ENCODE results near the gene FOXC1. TPM values are rescaled to one million over a fixed set of nuclear protein-coding genes. Genes with fewer than 3 reads are reported as not detected.

Gene FOXC1
- total and polyA plus RNA-seq, 10 of the 15 experiments (the other 5 are each of a cell fraction or from before 2014, with no cell fraction given), result 0.13 to 1.5 (median 0.48) TPM; not detected in 2

GRCh38 chr6:1560281-1561058 is 49.2 kb upstream of the FOXC1 start:
- H3K9me3 ChIP-seq (replicated peaks; ENCODE audit: control insufficient read depth, insufficient read depth, low read length), result no peaks in the 10 kb centered on the region
- FAIRE-seq (no peak), ATAC-seq (no peak), DNase-seq (ENCODE audit: low read depth, low spot score) (no peak)
- TF ChIP-seq CREM (IDR thresholded peaks at IDR 0.05; ENCODE audit: low read depth) (no peak), WRNIP1 (IDR thresholded peaks at IDR 0.05; ENCODE audit: borderline replicate concordance, low read depth, low read length) (no peak), NFYA (IDR thresholded peaks at IDR 0.05; ENCODE audit: borderline replicate concordance, low read depth, low read length) (no peak), IRF5 (IDR thresholded peaks at IDR 0.05; ENCODE audit: borderline replicate concordance) (no peak), SMC3 (IDR thresholded peaks at IDR 0.05; ENCODE audit: borderline replicate concordance, low read length) (no peak), ATF2 (IDR thresholded peaks at IDR 0.05; ENCODE audit: low read length) (no peak), ETV6 (conservative IDR thresholded peaks at IDR 0.05 in 1 of 2, IDR thresholded peaks at IDR 0.05 in 1 of 2; ENCODE audit: borderline replicate concordance in 1 of 2, low read depth in 1 of 2) (no peak)
- intact Hi-C loops (cut with micrococcal nuclease; ENCODE audit: unreplicated experiment) (no loop called here), in situ Hi-C loops (cut with MboI) (no loop called here)
- no TSS peak for BruUV-seq (replicated peaks)
- no peaks in the 10 kb centered on the region for H3K4me1 ChIP-seq (ENCODE audit: control insufficient read depth, insufficient read depth, low read length)
- H3K27me3 ChIP-seq (replicated peaks in 1 of 2; ENCODE audit: control insufficient read depth in 2 of 2, insufficient read depth in 2 of 2, low read length in 1 of 2), result no peaks in the 10 kb centered on the region; a peak in 1 of 4 replicates
- no peaks in the 10 kb centered on the region for H3K79me2 ChIP-seq (ENCODE audit: control insufficient read depth, insufficient read depth, low read length)
- H3K4me3 ChIP-seq, result no peak overlapping the region
- ChIA-PET CTCF (no interaction called here), POLR2A (no interaction called here), RAD21 (ENCODE audit: unreplicated experiment) (no interaction called here), SMC1A (ENCODE audit: uncharacterized antibody, unreplicated experiment) (interaction anchor here (6.1 kb wide), 1 partner anchor 13 kb away, joined by 41 read pairs; no protein-coding TSS in a partner anchor)
- WGBS (ENCODE audit: insufficient coverage, insufficient replicate concordance, low lambda C conversion rate, missing lambda C conversion rate), result 0% methylated on average over 4 of the region's 4 CpGs
- no peak overlapping the region for H3K9ac ChIP-seq (ENCODE audit: control insufficient read depth, insufficient read depth, low read length)
- no peaks in the 10 kb centered on the region for H3K36me3 ChIP-seq (ENCODE audit: control insufficient read depth in 2 of 2, insufficient read depth in 2 of 2, low read length in 1 of 2)
- no peaks in the 10 kb centered on the region for H4K20me1 ChIP-seq (ENCODE audit: control insufficient read depth, insufficient read depth)
- no peak overlapping the region for H3K4me2 ChIP-seq (ENCODE audit: control insufficient read depth, insufficient read depth)
- H2AFZ ChIP-seq (ENCODE audit: control insufficient read depth, low read depth, low read length), result no peak overlapping the region
- no peak overlapping the region for H3K27ac ChIP-seq (ENCODE audit: control insufficient read depth, insufficient read depth)

Measured in GM12878 (cell line).